ENCODE data around the gene CSNK1G2.

DNA sequence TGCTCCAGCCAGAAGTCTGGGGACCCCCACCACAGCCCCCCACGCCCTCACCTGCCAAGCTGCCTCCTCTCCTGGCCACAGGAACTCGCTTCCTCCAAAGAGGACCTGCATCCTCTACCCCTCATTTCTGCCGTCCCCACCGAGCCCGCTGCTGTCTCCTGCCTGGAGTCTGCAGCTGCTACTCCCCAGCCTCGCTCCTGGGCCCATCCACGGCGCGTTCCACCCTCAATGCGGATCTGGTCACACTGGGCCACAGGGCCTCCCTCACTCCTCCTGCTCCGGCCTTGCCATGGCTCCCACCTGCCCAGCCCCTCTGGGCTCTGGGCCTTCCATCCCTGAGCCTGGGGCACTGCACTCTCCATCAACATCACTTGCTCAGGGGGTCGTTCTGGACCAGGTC is 70.2 kb downstream of the CSNK1G2 start:
- TF ChIP-seq ELF4 (IDR thresholded peaks at IDR 0.05): no peak
- no peak for TF ChIP-seq NFRKB (IDR thresholded peaks at IDR 0.05)
- no peak for TF ChIP-seq HDGF (IDR thresholded peaks at IDR 0.05; ENCODE audit: borderline replicate concordance)
- no peak for TF ChIP-seq FOXM1 (IDR thresholded peaks at IDR 0.05; ENCODE audit: borderline replicate concordance)
